GM18951 (cell line): ENCODE data around the gene PLEKHG3.

Experiments used
- POLR2A ChIP-seq: IDR thresholded peaks from 4 replicates; pipeline ENCODE4 v1.6.1; 2011; ENCODE audit warnings: mild to moderate bottlenecking; ENCODE audit not compliant: insufficient read length, insufficient read depth; ENCODE audit errors: extremely low read depth
- in situ Hi-C: fragments of 300-500 bp; cut with MboI; formaldehyde crosslinking; loops from one replicate; pipeline ENCODE4 v1.12.0; 2022; ENCODE audit warnings: low sequenced_read_pairs, mixed read lengths, inconsistent platforms; ENCODE audit not compliant: unreplicated experiment

The PLEKHG3 gene

DNA sequence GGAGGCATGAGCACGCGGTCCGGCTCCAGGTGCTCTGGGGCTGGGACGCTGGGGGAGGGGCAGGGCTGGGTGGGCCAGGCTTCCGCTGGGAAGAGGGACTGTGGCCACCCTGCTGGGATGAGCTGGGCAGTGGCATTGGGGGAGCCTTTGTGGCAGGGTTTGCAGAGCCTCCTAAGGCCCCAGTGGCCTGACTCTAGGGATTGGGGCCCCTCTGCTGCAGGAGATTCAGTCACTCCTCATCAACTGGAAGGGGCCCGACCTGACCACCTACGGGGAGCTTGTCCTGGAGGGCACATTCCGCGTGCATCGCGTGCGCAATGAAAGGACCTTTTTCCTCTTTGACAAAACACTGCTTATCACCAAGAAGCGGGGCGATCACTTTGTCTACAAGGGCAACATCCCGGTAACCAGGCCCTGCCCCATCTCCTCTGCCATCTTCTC lies 26.9 kb downstream of the PLEKHG3 start:
- in situ Hi-C loops: no loop called here
- no peak for TF ChIP-seq POLR2A

DNA sequence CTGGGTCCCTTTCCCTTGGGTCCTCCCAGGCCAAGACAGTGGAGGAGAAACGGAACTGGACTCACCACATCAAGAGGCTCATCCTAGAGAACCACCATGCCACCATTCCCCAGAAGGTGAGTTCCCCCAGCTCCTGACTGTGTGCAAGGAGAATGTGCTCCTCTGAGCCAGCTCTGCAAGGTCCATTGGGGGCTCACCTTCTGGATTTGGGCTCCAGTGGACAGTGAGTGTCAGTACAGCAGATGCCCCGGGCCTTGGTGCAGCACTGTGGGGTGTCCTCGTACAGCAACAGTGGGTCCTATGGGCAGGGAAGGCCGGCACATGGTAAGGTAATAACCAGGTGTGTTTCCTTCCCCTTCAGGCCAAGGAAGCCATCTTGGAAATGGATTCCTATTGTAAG lies 27.8 kb downstream of the PLEKHG3 start:
- in situ Hi-C loops: no loop called here
- no peak for TF ChIP-seq POLR2A

DNA sequence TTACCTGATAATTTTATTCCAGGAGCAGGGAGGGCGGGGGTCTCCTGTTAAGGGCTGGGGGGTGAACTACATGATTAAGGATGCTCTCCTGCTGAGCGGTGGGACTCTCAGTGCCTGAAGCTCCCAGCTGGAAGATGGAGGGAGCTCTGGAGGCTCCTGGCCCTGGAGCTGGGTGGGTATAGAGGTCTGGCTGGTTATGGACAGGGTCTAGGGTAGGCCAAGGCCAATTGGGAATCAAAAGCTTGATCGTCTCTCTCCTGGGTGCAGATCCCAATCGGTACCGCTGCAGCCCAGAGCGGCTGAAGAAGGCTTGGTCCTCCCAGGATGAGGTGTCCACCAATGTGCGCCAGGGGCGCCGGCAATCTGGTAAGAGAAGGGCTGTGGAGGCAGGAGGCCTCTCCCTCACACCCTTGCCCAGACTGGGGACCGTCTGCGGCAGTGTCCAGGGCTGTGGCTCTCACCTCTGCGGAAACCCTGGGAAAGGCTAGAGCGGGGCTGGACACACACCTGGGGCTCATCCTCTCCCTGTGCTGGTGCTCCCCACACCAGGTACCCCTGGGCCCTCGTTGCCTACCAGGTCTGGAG lies 28.4 kb downstream of the PLEKHG3 start:
- in situ Hi-C loops: no loop called here
- no peak for TF ChIP-seq POLR2A

DNA sequence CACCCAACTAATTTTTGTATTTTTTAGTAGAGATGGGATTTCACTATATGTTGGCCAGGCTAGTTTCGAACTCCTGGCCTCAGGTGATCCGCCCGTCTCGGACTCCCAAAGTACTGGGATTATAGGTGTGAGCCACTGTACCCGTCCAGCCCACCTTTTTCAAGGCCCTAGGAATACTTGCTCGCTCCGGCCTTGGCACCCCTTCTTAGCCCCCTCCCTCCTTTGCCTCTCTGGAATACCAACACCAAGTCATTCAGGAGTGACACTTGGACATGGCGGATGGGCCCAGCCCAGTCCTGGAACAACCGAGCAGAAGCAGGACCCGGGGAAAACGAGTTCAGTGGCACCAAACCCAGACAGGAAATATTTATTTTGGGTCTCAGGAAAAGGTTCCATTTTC lies 29.1 kb downstream of the PLEKHG3 start:
- in situ Hi-C loops: no loop called here
- no peak for TF ChIP-seq POLR2A

DNA sequence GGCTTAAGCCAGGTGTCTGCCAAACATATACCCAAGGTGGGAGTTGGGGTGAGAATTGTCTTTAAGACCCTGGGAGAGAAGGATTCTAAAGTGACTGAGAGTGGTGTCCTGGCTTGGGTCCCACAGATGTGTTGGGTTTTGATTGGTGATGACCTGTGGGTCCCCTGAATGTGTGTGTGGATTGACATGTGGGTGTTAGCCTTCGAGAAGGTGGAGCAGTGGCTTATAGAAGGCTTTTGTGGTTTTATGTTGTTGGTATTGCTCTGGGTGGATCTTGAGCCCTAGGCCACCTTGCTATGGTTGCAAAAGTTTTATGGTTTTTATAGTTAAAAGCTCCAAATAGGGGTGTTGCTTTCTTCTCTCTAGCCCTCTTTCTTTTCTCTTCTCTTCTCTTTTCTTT lies 29.7 kb downstream of the PLEKHG3 start:
- in situ Hi-C loops: no loop called here
- no peak for TF ChIP-seq POLR2A

DNA sequence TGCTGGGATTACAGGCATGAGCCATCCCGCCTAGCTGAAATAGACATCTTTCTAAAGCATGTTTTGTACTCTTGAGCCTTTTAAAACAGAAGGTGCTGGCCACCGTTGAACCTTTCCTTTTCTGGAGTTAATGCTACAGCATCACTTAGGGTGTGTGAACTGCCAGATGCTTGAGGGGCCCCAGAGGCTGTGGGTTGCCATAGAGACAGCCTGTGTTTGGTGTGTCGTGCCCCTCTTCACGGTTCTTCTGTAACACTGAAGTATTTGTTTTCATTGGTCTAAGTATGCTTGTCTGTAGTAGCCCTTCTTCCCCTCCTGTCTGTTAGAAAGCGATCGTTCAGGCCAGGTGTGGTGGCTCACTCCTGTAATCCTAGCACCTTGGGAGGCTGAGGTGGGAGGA lies 30.8 kb downstream of the PLEKHG3 start:
- TF ChIP-seq POLR2A: no peak
- in situ Hi-C loops: no loop called here

DNA sequence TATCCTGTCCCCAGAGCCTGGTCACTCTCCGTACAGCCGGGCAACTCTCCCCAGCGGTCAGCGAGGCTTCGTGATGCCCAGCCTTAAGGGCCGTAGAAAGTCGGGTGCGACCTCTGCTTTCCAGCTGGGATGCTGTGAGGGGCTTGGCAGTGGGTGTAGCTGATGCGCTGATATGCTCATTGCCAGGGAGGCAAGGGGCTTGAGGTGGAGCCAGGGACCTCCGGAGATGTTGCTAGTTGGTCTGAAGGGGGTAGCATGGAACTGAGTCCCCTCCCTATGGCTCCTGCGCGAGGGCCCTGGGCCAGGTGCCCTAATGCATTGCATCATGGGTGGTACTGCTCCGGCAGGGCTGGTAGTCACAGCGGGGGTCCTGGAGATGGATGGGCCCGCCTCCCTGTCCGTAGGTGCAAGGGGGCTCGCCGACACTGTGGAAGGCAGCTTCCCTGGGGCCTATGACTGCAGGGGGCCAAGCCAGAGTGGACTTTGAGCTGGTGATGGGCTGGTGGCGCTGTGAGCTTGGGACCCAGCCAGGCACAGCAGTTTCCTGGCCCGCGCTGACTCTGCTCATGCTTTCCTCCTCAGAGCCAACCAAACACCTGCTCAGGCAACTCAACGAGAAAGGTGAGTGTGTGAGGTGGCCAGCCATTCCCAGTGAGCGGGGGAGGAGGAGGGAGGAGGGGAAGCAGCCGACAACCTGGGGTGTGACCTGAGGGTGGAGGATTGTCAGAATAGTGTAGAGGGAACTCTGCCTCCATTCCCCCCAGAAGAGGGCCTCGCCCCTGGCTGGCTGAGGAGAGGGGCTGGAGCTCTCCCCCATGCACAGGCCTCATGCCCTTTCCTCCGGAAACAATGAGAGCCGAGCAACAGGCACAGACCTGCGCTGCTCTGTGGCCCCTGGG lies 32.3 kb downstream of the PLEKHG3 start:
- TF ChIP-seq POLR2A: no peak
- in situ Hi-C loops: no loop called here

DNA sequence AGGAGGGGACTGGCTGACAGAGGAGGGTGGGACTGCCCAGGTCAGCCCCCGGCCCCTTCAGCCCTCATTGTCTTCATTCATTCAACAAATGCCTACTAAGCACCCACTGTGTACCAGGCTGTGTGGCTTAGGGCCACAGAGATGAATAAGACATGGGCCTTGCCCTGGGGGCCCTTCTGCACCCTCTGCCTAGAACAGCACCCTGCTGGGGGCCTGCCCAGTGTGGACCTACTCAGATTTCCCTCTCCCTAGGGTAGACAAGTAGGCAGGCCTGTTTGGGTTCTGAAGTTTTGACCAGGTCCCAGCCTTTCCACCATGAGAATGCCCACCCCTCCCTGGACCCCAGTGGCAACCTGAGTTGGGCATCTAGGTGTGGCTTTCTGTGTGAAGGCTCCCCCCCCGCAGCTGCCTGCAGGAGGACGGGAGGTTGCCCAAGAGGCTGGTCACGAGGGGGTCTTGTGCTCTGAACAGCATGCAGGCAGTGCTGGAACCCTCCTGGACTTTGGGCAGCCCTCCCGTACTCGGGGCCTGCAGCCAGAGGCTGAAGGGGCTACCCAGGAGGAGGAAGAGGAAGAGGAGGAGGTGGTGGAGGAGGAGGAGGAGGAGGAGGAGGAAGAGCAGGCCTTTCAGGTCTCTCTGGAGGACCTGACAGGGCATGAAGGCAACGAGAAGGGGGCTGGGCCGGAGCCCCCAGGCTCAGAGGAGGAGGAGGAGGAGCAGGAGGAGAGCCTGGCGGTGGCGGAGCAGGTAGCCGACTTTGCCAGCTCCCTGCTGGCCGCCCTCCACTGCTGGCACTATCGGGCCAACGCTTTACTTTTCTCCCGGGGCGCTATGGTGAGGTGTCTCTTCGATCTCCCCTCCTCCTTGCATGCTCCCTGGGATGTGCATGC lies 33.4 kb downstream of the PLEKHG3 start:
- in situ Hi-C loops: no loop called here

DNA sequence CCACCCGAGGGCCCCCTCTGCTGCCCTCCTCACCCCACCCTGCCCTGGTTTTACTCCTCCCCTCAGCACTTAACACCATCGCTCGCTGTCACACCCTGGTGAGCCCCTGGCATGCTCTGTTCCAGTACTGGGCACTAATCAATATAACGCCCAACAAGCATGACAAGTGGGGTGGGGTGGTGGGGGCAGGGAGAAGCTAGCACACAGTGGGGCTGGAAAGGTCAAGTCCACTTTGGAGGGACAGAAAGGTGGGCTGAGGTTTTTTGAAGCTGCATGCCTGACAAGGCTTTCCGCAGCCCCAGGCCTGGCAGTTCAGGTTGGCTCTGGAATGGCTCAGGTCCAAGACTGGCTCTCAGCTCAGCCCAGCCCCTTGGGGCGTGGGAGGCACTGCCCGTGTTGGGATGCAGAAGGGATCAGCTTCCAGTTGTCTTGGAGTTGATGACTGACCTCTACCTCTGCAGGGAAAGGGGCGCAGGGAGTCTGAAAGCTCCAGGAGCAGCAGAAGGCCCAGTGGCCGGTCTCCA lies 34.1 kb downstream of the PLEKHG3 start:
- in situ Hi-C loops: no loop called here
- no peak for TF ChIP-seq POLR2A

More for the DNA sequence above, 33.4 kb downstream of the PLEKHG3 start:
- no peak for TF ChIP-seq POLR2A

DNA sequence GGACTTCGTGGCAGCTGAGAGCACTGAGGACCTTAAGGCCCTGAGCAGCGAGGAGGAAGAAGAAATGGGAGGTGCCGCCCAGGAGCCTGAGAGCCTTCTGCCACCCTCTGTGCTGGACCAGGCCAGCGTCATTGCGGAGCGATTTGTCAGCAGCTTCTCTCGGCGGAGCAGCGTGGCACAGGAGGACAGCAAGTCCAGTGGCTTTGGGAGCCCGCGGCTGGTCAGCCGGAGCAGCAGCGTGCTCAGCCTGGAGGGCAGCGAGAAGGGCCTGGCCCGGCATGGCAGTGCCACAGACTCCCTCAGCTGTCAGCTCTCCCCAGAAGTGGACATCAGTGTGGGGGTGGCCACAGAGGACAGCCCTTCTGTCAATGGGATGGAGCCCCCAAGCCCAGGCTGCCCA lies 37.0 kb downstream of the PLEKHG3 start:
- in situ Hi-C loops: no loop called here

DNA sequence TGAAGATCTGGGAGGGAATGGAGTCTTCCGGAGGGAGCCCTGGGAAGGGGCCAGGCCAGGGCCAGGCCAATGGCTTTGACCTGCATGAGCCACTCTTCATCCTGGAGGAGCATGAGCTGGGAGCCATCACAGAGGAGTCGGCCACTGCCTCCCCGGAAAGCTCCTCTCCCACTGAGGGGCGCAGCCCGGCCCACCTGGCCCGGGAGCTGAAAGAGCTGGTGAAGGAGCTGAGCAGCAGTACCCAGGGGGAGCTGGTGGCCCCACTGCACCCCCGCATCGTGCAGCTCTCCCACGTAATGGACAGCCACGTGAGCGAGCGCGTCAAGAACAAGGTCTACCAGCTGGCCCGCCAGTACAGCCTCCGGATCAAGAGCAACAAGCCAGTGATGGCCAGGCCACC lies 37.7 kb downstream of the PLEKHG3 start:
- TF ChIP-seq POLR2A: no peak
- in situ Hi-C loops: no loop called here

More for the DNA sequence above, 37.0 kb downstream of the PLEKHG3 start:
- TF ChIP-seq POLR2A: no peak

DNA sequence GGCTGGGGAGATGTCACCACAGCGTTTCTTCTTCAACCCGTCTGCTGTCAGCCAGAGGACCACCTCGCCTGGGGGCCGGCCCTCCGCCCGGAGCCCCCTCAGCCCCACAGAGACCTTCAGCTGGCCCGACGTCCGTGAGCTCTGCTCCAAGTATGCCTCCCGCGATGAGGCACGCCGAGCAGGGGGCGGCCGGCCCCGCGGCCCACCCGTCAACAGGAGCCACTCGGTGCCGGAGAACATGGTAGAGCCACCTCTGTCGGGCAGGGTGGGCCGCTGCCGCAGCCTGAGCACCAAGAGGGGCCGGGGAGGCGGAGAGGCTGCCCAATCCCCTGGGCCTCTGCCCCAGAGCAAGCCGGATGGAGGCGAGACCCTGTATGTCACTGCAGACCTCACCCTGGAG lies 38.8 kb downstream of the PLEKHG3 start:
- in situ Hi-C loops: no loop called here
- no peak for TF ChIP-seq POLR2A

DNA sequence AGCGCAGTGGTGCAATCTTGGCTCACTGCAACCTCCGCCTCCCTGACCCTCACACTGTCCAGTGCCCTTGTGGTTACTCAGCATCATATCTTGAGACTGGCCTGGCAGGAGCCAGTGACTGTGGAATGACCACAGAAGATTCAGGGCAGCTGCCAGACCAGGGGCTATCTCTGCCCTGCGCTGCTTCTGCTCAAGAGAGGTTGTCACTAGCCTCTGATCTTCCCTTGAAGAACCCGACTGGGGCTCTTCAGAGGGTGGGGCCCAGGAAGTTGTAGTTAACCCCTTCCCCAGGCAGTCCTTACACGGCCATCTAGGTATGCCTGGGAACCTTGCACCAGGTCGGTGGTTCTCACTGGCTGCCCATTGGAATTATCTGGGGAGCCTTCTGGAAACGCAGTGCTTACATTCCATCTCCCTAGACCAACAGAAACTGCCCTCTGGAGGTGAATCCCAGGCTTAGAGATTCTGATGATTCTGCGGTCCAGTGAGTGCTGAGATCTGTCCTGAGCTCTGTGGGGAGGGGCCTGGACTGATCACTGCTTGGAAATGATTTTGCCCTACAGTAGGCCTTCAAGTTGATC lies 41.4 kb downstream of the PLEKHG3 start:
- in situ Hi-C loops: no loop called here
- no peak for TF ChIP-seq POLR2A
